GF-D8 (cell line): ENCODE results near the gene KHK.

Source experiments
- DNase-seq: peaks from one replicate; lab custom pipeline; 2025; lab: John Stamatoyannopoulos, UW

Gene KHK

DNA sequence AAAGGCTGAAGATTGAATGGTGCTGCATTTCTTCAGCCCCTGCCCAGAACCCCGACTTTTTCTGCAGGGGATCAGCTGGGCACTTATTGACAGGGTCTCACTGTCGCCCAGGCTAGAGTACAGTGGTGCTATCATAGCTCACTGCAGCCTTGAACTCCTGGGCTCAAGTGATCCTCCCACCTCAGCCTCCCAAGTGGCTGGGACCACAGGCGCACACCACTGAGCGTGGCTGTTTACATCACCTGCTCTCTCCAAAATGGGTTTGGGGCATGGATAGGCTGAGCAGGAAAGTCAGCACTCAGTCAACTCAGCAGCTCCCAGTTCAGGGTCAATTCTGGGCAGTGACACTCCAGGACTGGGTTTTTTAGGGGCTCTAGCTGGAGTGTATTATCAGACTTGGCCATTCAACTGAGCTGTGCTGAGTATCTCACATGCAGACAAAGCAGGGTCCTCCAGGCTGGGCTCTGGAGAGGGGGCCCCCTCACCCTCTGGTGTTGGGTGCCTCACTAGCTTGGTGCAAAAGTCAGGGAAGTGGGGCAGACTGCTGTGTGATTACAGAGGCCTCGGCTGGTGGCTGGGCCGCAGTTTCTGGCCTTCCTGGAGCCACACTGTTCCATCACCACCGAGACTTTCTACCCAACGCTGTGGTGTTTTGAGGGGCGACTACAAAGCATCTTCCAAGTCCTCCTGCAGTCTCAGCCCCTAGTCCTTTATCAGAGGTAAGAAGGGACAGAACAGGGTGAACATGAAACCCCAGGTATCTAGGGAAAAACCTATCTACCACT, 41.5 kb downstream of the KHK start:
- DNase-seq = no peak

DNA sequence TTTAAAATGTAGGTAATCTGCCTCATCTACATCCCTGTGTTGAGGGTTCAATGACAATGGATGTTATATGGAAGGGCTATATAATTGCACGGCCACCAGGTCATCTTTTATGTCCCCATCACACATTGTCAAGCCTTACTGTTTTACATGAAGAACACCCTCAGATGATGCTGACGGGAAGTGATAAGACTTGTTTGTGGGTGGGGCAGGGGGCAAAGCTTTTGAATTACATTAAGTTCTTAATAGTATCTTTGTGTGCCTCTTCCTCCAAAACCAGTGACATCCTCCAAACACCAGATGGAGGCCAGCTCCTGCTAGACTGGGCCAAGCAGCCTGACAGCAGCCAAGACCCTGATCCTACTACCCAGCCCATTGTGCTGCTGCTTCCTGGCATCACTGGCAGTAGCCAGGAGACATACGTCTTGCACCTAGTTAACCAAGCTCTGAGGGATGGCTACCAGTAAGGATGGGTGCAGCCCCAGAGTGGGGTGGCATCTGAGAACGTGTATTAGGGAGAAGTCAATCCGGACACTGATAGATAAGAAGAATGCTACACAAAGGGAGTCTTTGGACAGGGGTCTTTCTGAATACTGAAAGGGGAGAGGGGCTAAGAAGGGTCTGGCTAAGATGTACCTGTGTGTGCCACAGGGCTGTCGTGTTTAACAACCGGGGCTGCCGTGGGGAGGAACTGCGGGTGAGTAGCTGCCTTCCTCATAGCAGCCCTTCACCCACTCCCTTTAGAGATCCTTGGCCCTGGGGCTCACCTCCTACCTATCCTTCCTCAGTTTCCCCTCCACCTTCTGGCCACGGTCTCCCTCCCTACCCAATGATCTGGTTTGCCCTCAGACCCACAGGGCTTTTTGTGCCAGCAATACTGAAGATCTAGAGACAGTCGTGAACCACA, 42.3 kb downstream of the KHK start:
- DNase-seq = no peak

DNA sequence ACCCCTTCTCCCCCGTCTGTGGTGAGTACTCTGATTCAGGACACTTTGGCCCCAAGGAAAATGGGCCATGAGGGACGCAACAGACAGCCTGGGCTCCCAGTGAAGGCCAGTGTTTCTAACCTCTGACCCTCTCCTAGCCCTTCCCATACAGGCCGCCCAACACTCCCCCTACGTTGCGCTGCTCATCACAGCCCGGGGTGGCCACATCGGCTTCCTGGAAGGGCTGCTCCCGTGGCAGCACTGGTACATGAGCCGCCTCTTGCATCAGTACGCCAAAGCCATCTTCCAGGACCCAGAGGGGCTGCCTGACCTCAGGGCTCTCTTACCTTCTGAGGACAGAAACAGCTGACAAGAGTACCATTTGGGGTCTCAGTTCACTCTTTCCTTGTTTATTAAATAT, 43.8 kb downstream of the KHK start:
- DNase-seq = no peak

DNA sequence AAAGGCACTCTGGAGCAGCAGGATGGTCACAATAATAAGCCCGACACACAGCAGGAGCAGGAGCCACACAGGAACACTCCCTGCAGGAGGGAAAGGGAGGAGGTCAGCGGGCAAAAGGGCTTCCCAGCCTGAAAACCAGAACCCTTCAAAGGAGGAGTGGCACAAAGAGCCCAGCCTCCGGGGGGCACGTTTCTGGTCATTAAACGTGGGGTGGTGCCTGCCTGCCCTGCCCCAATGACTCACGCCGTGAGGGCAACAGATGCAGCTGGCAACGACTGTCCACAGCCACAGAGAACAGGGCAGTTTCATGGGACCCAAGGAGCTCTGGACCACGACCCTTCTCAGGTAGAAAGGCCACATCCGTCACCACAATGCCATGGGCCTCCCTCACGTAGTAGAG, 44.9 kb downstream of the KHK start:
- DNase-seq = no peak

DNA sequence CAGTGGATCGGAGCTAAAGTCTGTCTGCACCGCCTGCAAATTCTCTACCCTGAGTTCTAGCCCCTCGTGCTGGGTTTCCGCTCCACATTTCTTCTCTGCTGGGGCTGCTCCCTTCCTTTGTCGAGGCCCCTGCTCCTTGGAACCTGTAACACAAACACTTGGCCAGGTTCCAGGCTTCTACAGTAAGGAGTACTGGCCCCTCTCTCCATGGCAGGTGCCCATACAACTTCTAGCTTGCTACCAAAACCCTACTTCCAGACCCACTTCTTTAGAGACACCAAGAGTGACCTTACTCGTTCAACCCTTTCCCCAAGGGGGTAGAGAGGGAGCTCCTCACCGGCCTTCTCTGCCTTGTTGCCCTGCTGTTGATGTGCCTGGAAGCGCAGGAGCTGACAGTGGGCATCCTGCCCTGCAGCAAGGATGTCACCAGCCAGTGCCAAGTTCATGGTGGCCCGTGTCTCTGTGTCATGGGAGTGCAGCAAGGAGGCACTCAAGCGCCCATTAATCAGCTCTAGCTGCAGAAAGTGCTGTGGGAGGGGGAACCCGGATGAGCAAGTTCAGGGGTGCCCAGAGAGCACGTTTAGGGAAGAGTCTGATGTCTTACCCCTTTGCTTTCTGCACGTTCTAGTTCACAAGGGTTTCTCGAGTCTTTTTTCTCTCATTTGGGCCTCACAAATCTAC, 46.8 kb downstream of the KHK start:
- no peak for DNase-seq

DNA sequence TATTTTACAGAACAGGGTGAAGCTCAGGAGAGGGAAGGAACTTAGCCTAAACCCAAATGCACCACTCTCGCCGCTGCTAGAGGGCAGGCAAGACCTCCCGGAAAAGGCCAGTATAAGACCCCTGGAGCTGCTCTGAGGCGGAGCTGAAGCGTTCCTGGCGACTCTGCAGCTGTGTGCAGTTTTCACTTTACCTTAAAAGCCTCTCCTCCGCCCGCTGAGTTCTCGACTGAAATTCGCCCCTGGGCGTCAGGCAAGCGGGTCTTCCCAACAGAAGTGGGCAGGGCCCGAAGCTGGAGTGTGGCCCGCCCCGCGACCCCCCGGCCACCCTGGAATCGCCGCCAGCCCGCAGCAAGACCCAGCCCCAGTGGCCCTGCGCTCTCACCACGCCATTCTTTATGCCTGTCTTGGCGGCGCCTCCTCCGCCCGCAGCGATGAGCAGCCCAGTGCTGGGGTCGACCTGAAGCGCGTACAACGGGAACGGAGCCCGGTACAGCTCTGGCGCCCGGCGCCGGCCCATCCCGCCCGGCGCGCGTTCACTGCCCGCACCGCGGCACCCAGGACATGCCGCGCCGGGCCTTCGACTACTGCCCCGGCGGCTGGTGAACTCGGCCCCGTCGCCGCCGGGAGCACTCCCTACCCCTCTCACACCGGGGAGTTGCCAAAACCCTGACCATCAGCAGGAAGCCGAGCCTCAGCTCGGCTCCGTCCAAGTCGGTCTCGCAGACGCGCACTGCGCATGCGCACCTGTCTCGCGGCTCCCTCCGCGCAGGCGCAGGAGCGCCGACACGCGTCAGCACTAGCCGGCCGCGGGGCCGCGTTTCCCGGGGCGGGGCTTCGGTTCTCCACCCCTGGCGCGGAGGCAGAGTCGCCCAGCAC, 47.6 kb downstream of the KHK start, which contains the start of gene PREB:
TSS of gene PREB (minus strand) at position 732 of the 876 bp plus-strand sequence. CDS start at position 517, 215 bp downstream.
- peak; percentile 69 for DNase-seq

DNA sequence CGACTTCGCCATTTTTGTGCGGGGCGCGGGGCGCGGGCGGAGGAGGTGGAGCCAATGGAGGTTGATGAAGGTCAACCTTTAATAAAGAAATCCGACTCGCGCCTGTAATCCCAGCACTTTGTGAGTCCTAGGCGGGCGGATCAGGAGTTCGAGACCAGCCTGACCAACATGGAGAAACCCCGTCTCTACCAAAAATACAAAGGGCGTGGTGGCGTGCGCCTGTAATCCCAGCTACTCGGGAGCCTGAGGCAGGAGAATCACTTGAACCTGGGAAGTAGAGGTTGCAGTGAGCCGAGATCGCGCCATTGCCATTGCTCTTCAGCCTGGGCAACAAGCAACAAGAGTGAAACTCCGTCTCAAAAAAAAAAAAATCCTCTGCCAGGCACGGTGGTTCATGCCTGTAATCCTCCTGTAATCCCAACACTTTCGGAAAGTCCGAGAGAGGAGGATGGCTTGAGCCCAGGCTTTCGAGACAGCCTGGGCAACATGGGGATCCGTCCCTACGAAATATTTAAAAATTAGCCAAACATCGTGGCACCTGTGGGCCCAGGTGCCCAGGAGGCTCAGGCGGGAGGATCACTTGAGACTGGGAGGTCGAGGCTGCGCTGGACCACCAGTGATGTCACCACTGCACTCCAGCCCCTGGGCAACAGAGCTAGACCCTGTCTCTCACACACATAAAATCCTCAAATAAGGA, 48.4 kb downstream of the KHK start:
- no peak for DNase-seq

DNA sequence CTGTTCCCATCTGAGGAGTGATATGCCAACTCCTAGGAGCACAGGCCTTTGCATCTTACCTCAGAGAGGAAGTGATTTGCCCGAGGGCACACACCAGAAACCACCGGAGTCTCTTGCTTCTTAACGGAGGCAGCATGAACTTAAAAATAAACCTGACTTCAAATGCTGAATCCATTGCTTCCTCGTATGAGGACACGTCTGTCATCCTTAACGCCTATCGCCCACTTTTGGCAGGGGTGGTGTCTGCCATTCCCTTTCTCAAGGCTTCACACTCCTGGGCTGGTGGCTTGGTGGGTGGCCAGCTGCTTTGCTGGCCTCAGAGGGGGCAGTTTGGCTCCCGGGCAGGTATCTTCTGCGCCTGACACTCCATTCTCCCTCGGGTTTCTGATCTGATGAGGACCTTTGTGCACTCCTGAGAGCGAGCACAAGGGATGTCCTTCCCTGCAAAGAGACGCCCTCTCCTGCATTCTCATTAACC, 48.9 kb downstream of the KHK start:
- no peak for DNase-seq

DNA sequence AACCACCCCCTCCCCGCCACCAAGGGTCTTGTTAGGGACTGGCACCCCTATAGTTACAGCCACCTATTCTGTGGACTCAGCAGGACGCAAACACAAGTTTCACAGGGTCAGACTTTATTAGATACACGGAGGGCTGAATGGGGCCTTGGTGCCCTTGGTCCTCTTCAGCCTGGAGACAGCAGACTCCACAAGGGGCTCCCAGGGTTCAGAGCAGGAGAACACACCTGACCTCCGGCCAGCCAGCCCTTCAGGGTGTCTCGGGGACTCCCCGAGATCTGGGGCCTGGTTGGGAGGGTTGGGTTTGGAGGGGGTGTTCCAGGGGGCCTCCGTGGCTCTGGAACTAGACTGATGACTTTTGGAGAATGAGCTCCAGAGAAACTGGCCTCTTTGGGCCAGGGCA, 50.2 kb downstream of the KHK start:
- DNase-seq = no peak

DNA sequence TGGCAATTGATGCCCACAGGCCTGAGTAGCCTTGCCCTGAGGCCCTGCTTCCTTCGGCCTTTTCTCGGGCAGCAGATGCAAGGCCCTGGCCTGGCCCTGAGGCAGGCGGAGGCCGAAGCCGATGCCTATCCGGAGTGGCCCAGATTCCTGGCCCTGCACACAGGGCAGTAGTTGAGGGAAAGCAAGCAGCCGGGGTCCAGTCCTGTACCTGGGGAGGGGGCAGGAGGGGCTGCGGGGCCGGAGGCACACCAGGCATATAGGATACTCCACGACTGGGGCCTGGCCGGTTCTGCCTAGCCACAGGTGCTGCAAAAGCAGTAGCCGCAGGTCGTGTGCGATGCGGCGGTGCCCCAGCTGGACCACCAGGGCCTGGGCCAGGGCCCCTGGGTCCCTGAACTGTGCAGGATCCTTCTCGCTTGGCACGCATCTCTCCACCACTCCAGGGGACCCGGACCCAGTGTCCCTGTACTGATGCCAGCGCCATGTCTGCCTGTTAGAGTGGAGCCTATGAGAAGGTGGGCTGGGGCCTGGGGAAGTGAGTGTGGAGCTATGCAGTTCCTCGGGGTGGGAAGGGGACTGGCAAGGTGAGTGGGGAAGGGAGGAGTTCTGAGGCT, 50.9 kb downstream of the KHK start:
- no peak for DNase-seq

DNA sequence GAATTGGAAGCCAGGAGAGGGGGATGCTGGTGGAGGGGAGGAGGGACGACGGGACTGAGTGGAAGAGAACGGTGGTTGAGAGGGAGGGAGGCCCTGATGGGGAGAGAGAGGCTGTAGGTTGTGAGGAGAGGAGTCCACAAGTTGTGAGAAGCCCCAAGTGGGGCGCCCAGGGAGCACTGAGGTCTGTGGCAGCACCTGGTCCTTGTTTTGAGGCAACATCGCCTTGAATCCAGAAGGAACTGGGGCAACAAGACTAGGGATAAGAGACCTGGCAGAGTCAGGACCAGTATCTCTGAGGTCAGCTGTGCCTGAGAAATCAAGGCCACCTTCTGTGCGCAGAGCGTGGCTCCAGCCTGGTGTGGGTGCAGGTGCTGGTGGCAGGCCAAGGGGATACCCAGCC, 51.5 kb downstream of the KHK start:
- no peak for DNase-seq

DNA sequence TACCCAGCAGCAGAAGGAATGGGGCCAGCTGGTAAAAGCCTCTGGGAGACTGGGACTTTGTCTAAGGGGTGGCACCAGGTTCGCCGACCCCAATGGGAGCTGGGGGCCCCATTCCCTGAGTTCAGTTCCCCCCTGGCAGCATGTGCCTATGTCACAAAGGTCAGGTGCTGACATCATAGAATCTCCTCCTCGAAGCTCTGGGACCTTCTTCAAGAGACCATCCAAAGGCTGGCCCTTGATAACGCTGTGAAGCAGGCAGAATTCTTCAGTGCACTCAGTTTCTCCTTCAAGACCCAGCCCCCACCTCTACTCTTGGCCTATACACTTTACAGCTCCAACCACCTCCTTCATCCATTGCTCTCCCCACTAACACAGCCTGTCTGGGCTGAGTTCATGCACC, 52.7 kb downstream of the KHK start, which contains the start of gene PRR30:
TSS of gene PRR30 (minus strand) at position 101 of the 400 bp plus-strand sequence. CDS start 1,081 bp downstream, outside the sequence.
- no peak for DNase-seq

DNA sequence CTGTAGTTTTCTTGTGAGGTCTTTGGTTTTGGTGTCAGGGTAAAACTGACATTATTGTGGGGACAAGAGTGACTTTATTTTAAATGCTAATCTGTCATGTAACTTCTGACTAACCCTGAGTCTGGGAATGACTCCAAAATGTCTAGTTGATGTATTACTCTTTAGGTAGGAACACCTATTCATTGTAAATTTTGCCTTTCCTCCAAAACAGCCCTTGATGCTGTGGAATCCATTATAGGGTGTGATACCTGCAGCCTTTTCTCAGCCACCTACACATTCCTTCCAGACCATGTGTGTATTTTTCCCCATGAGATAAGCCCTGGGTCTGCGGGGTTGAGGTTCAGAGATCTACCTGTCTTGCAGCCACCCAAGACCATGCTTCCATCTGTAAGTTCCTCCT, 56.7 kb downstream of the KHK start:
- no peak for DNase-seq

DNA sequence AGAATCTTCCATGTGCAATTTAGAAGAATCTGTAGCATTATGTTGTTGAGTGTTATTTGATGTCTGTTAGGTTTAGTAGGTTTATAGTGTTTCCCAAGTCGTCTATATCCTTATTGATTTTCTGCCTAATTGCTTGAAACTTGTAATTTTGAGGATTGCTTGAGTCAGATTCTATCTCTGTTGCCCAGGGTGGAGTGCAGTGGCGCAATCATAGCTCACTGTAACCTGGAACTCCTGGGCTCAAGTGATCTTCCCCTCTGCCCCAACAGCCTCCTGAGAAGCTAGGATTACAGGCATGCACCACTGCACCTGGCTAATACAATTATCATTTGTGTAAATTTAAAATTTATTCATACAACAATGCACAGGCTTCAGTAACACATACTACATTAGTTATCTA, 59.1 kb downstream of the KHK start:
- DNase-seq = no peak

DNA sequence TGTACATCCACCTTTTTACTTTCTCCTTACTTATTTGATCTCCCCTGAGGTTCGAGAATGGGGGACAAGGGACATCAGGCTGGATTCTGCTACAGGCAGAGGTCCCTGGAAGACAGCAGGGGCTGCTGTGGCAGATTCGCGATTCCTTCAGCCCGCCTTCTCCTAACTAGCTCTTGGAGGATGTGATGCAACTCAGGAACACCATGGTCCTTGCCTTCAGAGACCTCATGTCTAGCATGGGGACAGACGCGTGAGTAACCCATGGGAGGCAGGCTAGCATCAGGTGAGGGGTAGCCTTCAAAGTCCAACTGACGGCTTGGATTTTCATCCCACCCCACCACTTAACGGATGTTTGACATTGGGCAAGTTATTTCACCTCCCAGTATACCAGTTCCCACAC, 61.4 kb downstream of the KHK start:
- no peak for DNase-seq

DNA sequence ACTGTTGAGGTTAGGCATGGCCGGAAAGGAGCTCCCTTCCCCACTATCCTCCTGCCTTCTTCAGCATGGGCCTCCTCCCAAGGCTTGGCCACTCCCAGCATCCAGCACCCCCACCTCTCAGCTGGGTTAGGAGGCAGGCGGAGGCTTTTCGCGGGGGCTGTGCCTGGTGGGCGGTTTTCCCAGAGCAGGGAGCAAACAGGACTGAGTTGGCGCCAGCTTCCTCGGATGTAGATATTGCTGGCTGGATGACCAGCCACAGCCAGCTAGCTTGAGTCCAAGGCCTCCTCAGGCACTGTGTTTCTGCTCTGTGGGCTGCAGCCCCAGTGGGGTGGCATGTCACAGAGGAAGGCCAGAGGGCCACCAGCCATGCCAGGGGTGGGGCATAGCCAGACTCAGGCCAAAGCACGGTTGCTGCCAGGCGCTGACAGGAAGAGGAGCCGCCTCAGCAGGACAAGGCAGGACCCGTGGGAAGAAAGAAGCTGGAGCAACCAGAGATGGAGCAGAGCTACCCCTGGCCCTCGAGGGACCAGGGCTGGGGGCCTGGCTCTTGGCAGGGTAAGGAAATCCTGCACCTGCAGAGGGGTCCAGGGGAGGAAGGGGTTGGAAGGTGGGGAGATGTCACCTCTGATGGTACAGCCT, 62.3 kb downstream of the KHK start, which contains the start of gene TCF23:
TSS of gene TCF23 (plus strand) at position 204 of the 639 bp plus-strand sequence. CDS start at position 334, 130 bp downstream.
- DNase-seq = no peak

DNA sequence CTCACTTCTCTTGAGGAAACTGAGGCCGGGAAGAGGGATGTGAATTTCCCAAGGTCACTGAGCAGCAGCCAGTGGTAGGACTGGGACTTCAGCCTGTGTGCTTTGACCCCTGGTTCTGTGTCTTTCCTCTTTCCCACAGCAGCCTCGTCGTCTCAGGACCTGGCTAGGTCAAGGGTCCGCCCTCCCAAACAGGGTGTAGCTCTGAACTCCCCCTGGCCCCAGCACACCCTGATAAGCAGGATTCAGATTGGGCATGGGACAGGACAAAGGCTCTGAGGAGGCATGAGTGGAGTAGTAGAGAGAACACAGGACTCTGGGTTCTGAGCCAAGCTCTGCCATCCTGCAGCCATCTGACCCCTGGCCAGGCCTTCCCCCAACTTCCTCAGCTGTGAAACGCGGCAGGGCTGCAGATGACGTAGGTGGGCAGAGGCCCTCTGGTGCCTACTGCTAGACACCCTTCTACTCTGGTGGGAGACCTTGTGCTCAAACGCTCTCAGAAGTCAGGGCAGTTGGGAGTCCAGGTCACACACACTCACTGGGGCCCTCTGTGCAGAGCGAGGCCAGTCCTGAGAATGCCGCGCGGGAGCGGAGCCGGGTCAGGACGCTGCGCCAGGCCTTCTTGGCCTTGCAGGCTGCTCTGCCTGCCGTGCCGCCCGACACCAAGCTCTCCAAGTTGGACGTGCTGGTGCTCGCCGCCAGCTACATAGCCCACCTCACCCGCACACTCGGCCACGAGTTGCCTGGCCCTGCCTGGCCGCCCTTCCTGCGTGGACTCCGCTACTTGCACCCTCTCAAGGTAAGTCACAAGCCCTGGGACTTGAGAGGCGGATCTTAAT, 63.2 kb downstream of the KHK start:
- no peak for DNase-seq
